Measurements from ENCODE around the gene SLC35G2. TPM values are rescaled to one million over a fixed set of nuclear protein-coding genes. Genes with fewer than 3 reads are reported as not detected.
"Not testable (repeated sequence)": the region's sequence is repeated elsewhere in the genome, so short reads cannot be mapped to it uniquely, and the experiment has no call there.

The SLC35G2 gene
- polyA plus RNA-seq, 12 donors, result 1.4 to 3.4 (median 2.3) TPM; not detected in 2

DNA sequence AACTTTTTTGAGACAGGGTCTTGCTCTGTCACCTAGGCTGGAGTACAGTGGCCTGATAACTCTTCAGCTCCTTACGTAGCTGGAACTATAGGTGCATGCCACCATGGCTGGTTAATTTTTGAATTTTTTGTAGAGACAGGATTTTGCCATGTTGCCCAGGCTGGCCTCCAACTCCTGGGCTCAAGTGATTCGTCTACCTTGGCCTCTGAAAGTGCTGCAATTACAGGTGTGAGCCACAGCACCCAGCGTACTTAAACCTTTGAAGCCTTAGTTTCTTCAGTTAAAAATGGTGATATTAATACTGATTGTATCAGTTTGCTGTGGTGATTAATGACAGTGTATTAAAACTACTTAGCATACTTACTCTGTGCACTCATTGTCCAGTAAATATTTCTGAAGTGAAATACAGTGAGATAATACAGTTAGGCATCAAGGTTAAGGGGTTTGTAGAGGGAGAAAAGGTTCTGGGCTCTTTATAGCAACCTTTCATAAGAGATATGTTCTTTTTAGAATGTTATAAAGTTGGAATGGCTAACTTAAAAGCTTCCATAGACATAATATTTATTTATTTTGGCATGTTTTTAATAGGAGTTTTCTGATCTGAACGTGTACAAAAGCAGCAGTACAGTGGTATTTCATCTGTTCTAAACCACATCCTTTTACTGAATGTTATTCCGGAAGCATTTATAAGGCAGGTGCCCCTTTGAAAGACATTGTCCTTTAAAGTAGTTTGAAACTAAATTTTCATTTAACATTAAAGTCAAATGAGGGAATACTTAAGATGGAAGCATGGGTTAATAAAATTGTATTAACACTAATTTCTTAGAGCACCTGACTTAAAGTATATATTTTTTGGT lies 66.7 kb downstream of the SLC35G2 start:
- no peak for DNase-seq

DNA sequence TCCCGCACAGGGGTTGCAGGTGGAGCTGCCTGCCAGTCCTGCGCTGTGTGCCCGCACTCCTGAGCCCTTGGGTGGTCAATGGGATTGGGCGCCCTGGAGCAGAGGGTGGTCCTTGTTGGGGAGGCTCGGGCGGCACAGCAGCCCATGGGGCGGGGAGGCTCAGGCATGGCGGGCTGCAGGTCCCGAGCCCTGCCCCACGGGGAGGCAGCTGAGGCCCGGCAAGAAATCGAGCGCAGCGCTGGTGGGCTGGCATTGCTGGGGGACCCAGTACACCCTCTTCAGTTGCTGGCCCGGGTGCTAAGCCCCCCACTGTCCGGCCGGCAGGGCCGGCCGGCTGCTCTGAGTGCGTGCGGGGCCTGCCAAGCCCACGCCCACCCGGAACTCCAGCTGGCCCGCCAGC lies 71.0 kb downstream of the SLC35G2 start:
- DNase-seq, result no peak

DNA sequence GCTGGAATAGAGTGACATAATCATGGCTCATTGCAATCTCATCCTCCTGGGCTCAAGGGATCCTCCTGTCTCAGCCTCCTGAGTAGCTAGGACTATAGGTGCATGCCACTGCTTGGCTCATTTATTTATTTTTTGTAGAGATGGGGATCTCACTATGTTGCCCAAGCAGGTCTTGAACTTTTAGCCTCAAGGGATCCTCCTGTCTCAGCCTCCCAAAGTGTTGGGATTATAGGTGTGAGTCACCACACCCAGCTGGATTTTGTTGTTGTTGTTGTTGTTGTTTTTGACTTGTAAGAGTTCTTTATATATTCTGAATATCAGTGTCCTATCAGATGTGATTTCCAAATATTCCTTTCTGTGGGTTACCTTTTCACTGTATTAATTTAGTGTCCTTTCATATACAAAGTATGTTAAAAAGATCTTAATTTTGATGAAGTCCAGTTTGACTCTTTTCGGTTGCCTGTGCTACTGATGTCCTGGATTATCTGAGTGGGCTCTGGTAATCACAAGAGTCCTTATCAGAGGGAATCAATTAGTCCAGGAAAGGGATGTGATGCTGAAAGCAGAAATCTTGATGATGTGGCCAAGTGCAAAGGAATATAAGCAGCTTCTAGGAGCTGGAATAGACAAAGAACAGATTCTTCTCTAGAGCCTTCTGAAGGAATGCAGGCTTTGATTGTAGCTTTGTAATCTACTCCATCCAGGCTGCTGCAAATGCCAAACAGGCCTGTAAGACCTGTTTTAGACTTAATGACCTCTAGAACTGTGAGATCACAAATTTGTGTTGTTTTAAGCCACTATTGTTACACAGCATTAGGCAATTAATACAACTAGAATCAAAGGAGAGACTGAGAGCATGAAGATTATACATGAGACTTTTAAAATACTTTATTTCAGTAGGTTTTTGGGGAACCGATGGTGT lies 73.3 kb downstream of the SLC35G2 start:
- DNase-seq, result no peak

DNA sequence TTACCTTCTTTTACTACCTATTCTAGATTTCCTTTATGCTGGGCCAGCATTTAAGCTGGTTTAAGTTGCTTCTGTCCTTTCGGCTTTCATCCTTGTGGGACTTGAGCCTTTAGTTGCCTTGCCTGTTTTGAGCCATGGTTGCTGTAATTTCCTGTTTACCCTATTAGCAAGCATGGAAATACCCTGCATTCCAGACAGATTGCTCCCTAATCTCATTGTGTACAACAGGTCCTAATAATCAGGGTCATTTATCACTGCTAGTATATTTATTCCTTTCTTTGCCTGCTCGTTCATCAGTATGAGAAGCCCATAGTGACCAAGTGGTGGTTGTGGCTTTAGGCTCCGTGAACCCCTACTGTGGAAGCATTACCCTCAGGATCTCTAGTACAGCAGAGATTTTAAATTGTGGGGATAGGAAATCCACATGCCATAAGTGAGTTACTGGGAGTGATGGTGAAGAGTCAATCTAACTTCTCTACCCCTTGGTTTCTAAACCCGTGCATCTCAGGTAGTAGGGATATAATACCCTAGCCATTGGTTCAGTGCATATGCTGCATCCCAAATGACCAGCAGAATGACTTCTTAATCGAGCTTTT lies 75.0 kb downstream of the SLC35G2 start:
- no peak for DNase-seq

DNA sequence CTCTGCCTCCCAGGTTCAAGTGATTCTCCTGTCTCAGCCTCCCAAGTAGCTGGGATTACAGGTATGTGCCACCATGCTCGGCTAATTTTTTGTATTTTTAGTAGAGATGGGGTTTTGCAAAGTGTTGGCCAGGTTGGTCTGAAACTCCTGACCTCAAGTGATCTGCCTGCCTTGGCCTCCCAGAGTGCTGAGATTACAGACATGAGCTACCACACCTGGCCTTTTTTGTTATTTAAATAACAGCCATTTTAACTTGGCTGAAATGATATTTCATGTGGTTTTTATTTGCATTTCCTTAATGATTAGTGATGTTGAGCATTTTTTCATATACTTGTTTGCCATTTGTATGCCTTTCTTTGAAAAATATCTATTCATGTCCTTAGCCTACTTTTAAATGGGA lies 78.2 kb downstream of the SLC35G2 start:
- not testable (repeated sequence) for DNase-seq

DNA sequence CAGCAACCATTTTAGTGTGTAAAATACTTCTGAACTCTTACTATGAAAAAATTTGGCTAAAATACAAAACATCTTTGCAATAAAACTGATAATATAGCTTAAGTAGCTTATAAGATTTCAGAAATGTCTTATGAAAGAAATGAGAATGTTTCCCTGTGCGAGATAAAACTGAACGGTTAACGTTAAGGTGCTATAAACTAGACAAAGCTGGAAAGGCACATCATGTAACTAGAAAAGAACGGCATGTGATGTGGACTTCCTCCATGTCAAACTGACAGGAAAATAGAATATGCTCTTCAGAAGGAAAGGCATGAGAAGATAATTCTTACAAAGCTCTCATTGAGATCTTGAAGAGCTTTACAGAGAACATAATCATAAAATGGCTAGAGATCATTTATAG lies 79.6 kb downstream of the SLC35G2 start:
- no peak for DNase-seq

DNA sequence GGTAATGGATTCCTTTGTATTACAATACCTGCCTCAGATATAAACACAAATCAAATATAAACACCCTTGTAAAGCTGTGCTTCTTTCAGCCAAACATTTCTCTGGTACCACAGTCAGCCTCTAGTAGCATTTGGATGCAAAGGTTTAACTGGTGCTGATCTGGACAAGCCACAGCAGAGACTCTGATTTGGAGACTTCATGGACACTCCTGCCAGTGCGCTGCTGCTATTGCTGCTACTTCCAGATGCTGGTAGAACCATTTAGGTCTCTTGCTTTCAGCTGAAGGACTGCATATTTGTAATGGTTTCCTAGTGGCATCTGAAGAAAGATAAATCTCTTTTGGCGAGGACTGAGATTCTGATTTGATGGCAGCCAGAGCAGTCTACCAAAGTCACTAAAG lies 80.0 kb downstream of the SLC35G2 start:
- no peak for DNase-seq

DNA sequence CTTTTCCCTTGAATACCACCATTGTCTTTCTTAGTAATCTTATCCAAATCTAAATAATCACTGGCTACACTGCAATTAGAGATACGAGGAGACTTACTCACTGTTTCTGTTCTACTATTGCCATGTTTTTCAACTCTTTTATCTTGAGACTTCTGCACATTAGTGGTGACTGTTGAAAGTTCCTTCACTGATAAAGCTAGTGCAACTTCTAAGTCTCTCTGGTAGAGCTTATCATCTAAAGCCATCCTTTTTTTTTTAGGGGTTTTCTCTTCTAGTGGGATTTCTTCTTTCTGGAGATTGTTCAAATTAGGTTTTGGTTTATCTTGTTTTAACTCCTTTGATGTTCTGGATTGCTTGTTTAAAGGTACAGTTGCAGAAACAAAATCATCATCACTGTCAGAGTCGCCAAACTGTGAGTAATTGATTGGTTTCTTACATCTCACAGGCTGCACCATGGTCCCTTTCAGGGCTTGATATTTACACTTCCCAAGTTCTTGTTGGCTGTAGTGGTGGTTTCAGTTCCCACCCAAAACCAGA lies 80.8 kb downstream of the SLC35G2 start:
- DNase-seq, result no peak

DNA sequence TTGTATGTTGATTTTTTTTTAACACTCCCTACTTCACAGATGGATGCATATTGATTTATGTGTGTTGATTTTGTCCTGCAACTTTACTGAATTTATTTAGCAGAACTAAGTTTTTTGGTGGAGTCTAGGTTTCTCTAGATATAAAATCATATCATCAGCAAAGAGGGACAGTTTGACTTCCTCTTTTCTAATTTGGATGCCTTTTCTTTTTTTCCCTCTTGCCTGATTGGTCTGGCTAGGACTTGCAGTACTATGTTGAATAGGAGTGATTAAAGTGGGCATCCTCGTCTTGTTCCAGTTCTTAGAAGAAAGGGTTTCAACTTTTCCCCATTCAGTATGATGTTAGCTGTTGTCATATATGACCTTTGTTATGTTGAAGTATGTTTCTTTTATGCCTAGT lies 81.8 kb downstream of the SLC35G2 start:
- not testable (repeated sequence) for DNase-seq

DNA sequence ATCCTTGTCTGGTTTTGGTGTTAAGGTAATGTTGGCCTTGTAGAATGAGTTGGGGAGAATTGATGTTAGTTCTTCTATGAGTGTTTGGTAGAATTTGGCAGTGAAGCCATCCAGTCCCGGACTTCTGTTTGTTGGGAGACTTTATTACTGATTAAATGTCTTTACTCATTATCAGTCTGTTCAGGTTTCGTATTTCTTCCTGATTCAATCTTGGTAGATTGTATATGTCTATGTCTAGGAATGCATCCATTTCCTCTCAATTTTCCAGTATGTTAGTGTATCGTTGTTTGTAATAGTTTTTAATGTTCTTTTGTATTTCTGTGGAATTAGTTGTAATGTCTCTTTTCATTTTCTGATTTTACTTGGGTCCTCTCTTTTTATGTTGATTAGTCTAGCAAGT lies 82.5 kb downstream of the SLC35G2 start:
- no peak for DNase-seq

DNA sequence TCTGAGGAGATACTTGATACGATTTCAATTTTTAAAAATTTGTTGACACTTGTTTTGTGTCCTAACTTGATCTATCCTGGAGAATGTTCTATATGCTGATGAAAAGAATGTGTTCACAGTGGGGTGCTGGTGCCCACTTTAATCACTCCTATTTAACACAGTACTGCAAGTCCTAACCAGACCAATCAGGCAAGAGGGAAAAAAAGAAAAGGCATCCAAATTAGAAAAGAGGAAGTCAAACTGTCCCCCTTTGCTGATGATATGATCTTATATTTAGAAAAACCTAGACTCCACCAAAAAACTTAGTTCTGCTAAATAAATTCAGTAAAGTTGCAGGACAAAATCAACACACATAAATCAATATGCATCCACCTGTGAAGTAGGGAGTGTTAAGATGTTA lies 83.6 kb downstream of the SLC35G2 start:
- DNase-seq, result not testable (repeated sequence)

DNA sequence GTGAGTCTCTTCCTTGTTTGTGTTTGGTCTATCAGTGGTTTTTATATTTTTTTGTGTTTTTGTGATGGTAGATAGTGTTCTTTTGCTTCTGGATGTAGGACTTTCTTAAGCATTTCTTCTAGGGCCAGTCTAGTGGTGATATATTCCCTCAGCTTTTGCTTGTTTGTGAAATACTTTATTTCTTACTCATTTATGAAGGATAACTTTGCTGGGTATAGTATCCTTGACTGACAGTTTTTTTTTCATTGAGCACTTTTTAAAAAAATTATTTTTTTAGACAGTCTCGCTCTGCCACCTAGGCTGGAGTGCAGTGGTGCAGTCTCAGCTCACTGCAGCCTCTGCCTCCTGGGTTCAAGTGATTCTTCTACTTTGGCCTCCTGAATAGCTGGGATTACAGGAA lies 85.0 kb downstream of the SLC35G2 start:
- DNase-seq, result no peak

DNA sequence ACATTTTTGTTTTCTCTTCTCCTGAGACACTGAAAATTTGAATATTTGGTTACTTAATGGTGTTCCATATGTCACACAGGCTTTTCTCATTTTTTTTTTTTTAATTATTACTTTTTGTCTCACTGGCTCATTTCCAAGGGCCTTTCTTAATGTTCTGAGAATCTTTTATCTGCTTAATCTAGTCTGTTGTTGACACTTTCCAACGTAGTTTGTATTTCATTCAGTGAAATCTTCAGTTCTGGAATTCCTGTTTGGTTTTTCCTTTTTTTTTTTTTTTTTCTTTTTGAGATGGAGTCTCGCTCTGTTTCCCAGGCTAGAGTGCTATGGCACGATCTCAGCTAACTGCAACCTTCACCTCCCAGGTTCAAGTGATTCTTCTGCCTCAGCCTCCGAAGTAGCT lies 85.8 kb downstream of the SLC35G2 start:
- DNase-seq, result no peak

Other genes with a start within 250 kb of the SLC35G2 start
- gene STAG1, start 66.7 kb upstream of the SLC35G2 start, polyA plus RNA-seq (ENCODE audit: insufficient read length in 12 of 12), result 10 to 100 TPM in 11 of 12 donors, not detected in 1; 28.7 to 42.8 (median 38.2) TPM
- 10 to 100 TPM in 11 of 12 donors, not detected in 1; 21.4 to 52.5 (median 33.7) TPM for gene NCK1, start 43.1 kb downstream of the SLC35G2 start, polyA plus RNA-seq (ENCODE audit: insufficient read length in 12 of 12)
- gene IL20RB, start 138.9 kb downstream of the SLC35G2 start, polyA plus RNA-seq (ENCODE audit: insufficient read length in 12 of 12), result 1 to 10 TPM in 5 of 12 donors, under 1 TPM in 5, not detected in 2; 0.70 to 1.3 (median 0.96) TPM

Measured in muscle of arm (tissue), 12 donors.